HEK293 (cell line): ENCODE results near the gene TNS1.

Source experiments
- BCL11A ChIP-seq: fragments of 450-650 bp; formaldehyde crosslinking; IDR thresholded peaks from 2 replicates; pipeline ENCODE4 v1.5.1; 2016; ENCODE audit warnings: low read depth, missing biosample characterization, missing genetic modification characterization
- FEZF1 ChIP-seq: fragments of 450-650 bp; formaldehyde crosslinking; IDR thresholded peaks from 2 replicates; pipeline ENCODE4 v1.5.1; 2016; ENCODE audit warnings: missing biosample characterization, missing genetic modification characterization
- HOXA7 ChIP-seq: sonication (generic); formaldehyde crosslinking; IDR thresholded peaks from 2 replicates; pipeline ENCODE4 v1.8.1; 2022; ENCODE audit warnings: missing genetic modification reagents, borderline replicate concordance
- SALL2 ChIP-seq: fragments of 450-650 bp; formaldehyde crosslinking; IDR thresholded peaks from 2 replicates; pipeline ENCODE4 v1.5.0; 2017; ENCODE audit warnings: missing biosample characterization, mild to moderate bottlenecking, missing genetic modification characterization, borderline replicate concordance
- SP3 ChIP-seq: fragments of 450-650 bp; formaldehyde crosslinking; IDR thresholded peaks from 2 replicates; pipeline ENCODE4 v1.5.1; 2016; ENCODE audit warnings: missing biosample characterization, missing genetic modification characterization
- YY1 ChIP-seq: fragments of 450-650 bp; formaldehyde crosslinking; IDR thresholded peaks from 2 replicates; pipeline ENCODE4 v1.5.1; 2018; ENCODE audit warnings: missing biosample characterization, missing genetic modification characterization
- ZNF121 ChIP-seq: fragments of 450-650 bp; formaldehyde crosslinking; IDR thresholded peaks from 2 replicates; pipeline ENCODE4 v1.5.1; 2016; ENCODE audit warnings: missing biosample characterization, missing genetic modification characterization
- ZNF223 ChIP-seq: fragments of 450-650 bp; formaldehyde crosslinking; IDR thresholded peaks from 2 replicates; pipeline ENCODE4 v1.5.1; 2016; ENCODE audit warnings: missing biosample characterization, missing genetic modification characterization
- ZNF23 ChIP-seq: fragments of 450-650 bp; formaldehyde crosslinking; IDR thresholded peaks from 2 replicates; pipeline ENCODE4 v1.5.1; 2016; ENCODE audit warnings: missing biosample characterization, missing genetic modification characterization, borderline replicate concordance
- ZNF354C ChIP-seq: fragments of 450-650 bp; formaldehyde crosslinking; IDR thresholded peaks from 2 replicates; pipeline ENCODE4 v1.5.1; 2016; ENCODE audit warnings: missing biosample characterization, missing genetic modification characterization, low read depth, borderline replicate concordance
- TF ChIP-seq, protein P1 (sequence below): fragments of 450-650 bp; formaldehyde crosslinking; IDR thresholded peaks from 2 replicates; pipeline ENCODE4 v1.5.1; 2016; ENCODE audit warnings: missing biosample characterization, missing genetic modification characterization
- TF ChIP-seq, protein P2 (sequence below): fragments of 450-650 bp; formaldehyde crosslinking; conservative IDR thresholded peaks from 2 replicates; pipeline ENCODE4 v1.5.1; 2016; ENCODE audit warnings: low read depth, missing biosample characterization, missing genetic modification characterization
- TF ChIP-seq, protein P3 (sequence below): fragments of 450-650 bp; formaldehyde crosslinking; IDR thresholded peaks from 2 replicates; pipeline ENCODE4 v1.5.1; 2016; ENCODE audit warnings: missing biosample characterization, missing genetic modification characterization

DNA sequence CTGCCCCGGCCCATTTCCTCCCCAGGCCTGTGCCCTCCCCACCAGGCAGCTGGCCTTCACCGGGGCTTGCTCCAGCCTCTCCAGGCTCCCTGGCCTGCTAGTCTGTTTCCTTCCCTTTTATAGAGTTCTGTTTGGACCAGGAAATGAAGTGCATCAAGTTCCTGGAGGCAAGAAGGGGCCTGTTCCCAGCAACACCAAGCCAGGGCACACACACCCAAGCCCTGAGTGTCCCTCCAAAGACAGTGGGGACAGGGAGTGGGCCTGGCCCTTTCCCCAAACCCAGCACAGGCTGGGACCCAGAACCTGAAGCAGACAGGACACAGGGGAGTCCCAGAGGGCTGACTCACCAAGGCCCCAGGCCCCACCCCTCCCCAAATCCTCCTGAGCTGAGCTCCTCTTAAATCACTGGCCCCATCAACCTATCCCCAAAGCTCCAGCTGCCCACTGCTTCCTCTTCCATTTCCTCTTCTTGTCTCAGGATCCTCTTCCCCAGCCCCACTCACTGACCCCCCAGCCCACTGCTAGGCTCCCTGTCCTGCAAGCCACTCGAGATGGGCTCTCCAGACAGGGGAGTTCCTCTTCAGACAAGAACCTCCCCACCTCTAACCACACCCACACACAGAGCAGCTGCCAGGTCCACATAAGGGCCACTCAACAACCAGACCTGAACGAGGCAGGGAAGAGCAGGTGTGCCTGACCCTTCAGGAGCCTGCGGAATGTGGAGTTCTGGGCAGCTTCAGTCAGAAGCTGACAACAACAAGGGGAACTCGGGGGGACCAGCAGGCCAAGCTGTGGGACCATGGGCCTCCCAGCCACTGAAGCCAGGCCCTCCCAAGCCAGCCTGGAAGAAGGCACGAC is 74.2 kb downstream of the TNS1 start:
- no peak for TF ChIP-seq BCL11A (tag by site-specific recombination)
- TF ChIP-seq YY1 (tag by site-specific recombination): no peak
- TF ChIP-seq, protein P1, sequence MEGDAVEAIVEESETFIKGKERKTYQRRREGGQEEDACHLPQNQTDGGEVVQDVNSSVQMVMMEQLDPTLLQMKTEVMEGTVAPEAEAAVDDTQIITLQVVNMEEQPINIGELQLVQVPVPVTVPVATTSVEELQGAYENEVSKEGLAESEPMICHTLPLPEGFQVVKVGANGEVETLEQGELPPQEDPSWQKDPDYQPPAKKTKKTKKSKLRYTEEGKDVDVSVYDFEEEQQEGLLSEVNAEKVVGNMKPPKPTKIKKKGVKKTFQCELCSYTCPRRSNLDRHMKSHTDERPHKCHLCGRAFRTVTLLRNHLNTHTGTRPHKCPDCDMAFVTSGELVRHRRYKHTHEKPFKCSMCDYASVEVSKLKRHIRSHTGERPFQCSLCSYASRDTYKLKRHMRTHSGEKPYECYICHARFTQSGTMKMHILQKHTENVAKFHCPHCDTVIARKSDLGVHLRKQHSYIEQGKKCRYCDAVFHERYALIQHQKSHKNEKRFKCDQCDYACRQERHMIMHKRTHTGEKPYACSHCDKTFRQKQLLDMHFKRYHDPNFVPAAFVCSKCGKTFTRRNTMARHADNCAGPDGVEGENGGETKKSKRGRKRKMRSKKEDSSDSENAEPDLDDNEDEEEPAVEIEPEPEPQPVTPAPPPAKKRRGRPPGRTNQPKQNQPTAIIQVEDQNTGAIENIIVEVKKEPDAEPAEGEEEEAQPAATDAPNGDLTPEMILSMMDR (tag by site-specific recombination): no peak
- no peak for TF ChIP-seq ZNF354C (tag by site-specific recombination)
- no peak for TF ChIP-seq ZNF121
- no peak for TF ChIP-seq ZNF23 (tag by site-specific recombination)
- no peak for TF ChIP-seq HOXA7 (CRISPR knock-in tag)
- TF ChIP-seq SP3 (tag by site-specific recombination): no peak
- TF ChIP-seq, protein P2, sequence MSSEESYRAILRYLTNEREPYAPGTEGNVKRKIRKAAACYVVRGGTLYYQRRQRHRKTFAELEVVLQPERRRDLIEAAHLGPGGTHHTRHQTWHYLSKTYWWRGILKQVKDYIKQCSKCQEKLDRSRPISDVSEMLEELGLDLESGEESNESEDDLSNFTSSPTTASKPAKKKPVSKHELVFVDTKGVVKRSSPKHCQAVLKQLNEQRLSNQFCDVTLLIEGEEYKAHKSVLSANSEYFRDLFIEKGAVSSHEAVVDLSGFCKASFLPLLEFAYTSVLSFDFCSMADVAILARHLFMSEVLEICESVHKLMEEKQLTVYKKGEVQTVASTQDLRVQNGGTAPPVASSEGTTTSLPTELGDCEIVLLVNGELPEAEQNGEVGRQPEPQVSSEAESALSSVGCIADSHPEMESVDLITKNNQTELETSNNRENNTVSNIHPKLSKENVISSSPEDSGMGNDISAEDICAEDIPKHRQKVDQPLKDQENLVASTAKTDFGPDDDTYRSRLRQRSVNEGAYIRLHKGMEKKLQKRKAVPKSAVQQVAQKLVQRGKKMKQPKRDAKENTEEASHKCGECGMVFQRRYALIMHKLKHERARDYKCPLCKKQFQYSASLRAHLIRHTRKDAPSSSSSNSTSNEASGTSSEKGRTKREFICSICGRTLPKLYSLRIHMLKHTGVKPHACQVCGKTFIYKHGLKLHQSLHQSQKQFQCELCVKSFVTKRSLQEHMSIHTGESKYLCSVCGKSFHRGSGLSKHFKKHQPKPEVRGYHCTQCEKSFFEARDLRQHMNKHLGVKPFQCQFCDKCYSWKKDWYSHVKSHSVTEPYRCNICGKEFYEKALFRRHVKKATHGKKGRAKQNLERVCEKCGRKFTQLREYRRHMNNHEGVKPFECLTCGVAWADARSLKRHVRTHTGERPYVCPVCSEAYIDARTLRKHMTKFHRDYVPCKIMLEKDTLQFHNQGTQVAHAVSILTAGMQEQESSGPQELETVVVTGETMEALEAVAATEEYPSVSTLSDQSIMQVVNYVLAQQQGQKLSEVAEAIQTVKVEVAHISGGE (tag by site-specific recombination): no peak
- TF ChIP-seq, protein P3, sequence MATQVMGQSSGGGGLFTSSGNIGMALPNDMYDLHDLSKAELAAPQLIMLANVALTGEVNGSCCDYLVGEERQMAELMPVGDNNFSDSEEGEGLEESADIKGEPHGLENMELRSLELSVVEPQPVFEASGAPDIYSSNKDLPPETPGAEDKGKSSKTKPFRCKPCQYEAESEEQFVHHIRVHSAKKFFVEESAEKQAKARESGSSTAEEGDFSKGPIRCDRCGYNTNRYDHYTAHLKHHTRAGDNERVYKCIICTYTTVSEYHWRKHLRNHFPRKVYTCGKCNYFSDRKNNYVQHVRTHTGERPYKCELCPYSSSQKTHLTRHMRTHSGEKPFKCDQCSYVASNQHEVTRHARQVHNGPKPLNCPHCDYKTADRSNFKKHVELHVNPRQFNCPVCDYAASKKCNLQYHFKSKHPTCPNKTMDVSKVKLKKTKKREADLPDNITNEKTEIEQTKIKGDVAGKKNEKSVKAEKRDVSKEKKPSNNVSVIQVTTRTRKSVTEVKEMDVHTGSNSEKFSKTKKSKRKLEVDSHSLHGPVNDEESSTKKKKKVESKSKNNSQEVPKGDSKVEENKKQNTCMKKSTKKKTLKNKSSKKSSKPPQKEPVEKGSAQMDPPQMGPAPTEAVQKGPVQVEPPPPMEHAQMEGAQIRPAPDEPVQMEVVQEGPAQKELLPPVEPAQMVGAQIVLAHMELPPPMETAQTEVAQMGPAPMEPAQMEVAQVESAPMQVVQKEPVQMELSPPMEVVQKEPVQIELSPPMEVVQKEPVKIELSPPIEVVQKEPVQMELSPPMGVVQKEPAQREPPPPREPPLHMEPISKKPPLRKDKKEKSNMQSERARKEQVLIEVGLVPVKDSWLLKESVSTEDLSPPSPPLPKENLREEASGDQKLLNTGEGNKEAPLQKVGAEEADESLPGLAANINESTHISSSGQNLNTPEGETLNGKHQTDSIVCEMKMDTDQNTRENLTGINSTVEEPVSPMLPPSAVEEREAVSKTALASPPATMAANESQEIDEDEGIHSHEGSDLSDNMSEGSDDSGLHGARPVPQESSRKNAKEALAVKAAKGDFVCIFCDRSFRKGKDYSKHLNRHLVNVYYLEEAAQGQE (tag by site-specific recombination): no peak
- TF ChIP-seq SALL2: no peak
- TF ChIP-seq FEZF1 (tag by site-specific recombination): no peak
- no peak for TF ChIP-seq ZNF223 (tag by site-specific recombination)
